WTC11 (cell line): ENCODE data around the gene CSNK1G3. TPM values are rescaled to one million over a fixed set of nuclear protein-coding genes. Genes with fewer than 3 reads are reported as not detected.

Source experiments
- ATAC-seq: fragments of 200-7000 bp; cut with Tn5 transposase; 2 replicates; pipeline ENCODE4 v1.10.0; 2021; ENCODE audit warnings: mild to moderate bottlenecking, moderate library complexity
- CTCF ChIA-PET: fragments of 300-600 bp; sonication (Branson Sonifier 250); formaldehyde crosslinking; loops from one replicate; lab custom pipeline; 2021; ENCODE audit warnings: antibody characterized with exemption; lab: Charles Lee
- POLR2A ChIA-PET: fragments of 350-600 bp; sonication (Branson Sonifier 250); formaldehyde crosslinking; loops from one replicate; lab custom pipeline; 2021; ENCODE audit warnings: antibody characterized with exemption; lab: Charles Lee
- DNase-seq: peaks from one replicate; pipeline ENCODE4 v3.0.0; 2021; ENCODE audit warnings: low spot score
- H3K27ac Mint-ChIP-seq: 2 replicates; pipeline ENCODE4 v1.8.0; 2021; ENCODE audit warnings: mixed read lengths
- H3K27me3 Mint-ChIP-seq: 2 replicates; pipeline ENCODE4 v1.8.0; 2021; ENCODE audit warnings: low read depth, mild to moderate bottlenecking, moderate library complexity, mixed read lengths
- H3K36me3 Mint-ChIP-seq: 2 replicates; pipeline ENCODE4 v1.8.0; 2021; ENCODE audit warnings: mixed read lengths
- H3K4me1 Mint-ChIP-seq: 2 replicates; pipeline ENCODE4 v1.8.0; 2022; ENCODE audit warnings: mixed read lengths
- H3K4me3 Mint-ChIP-seq: 2 replicates; pipeline ENCODE4 v1.8.0; 2021; ENCODE audit warnings: mild to moderate bottlenecking, moderate library complexity, mixed read lengths
- H3K9me3 Mint-ChIP-seq: 2 replicates; pipeline ENCODE4 v1.8.0; 2021; ENCODE audit warnings: mixed read lengths
- ATF1 ChIP-seq: sonication (generic); formaldehyde crosslinking; IDR thresholded peaks from 2 replicates; pipeline ENCODE4 v1.8.1; 2023; ENCODE audit warnings: mild to moderate bottlenecking, moderate library complexity, missing genetic modification reagents
- CBFB ChIP-seq: sonication (generic); formaldehyde crosslinking; IDR thresholded peaks from 2 replicates; pipeline ENCODE4 v1.8.1; 2022; ENCODE audit warnings: mild to moderate bottlenecking, low read depth, missing genetic modification reagents
- E2F4 ChIP-seq: sonication (generic); formaldehyde crosslinking; IDR thresholded peaks from 2 replicates; pipeline ENCODE4 v1.8.1; 2022; ENCODE audit warnings: low read depth, mild to moderate bottlenecking, moderate library complexity, missing genetic modification reagents, borderline replicate concordance
- IRF1 ChIP-seq: sonication (generic); formaldehyde crosslinking; IDR thresholded peaks from 2 replicates; pipeline ENCODE4 v1.8.0; 2023; ENCODE audit warnings: missing genetic modification reagents
- MYBL2 ChIP-seq: sonication (generic); formaldehyde crosslinking; IDR thresholded peaks from 2 replicates; pipeline ENCODE4 v1.8.1; 2023; ENCODE audit warnings: mild to moderate bottlenecking, moderate library complexity, missing genetic modification reagents
- OVOL2 ChIP-seq: fragments of 250-450 bp; sonication (Bioruptor Pico); IDR thresholded peaks from 2 replicates; pipeline ENCODE4 v1.9.0; 2021; ENCODE audit warnings: mild to moderate bottlenecking, borderline replicate concordance
- TEAD4 ChIP-seq: sonication (generic); formaldehyde crosslinking; IDR thresholded peaks from 2 replicates; pipeline ENCODE4 v1.8.0; 2022; ENCODE audit warnings: mild to moderate bottlenecking, missing genetic modification reagents
- ZNF121 ChIP-seq: sonication (generic); formaldehyde crosslinking; IDR thresholded peaks from 2 replicates; pipeline ENCODE4 v1.8.0; 2023; ENCODE audit warnings: missing genetic modification reagents
- ZNF317 ChIP-seq: sonication (generic); formaldehyde crosslinking; IDR thresholded peaks from 2 replicates; pipeline ENCODE4 v1.8.1; 2023; ENCODE audit warnings: low read depth, mild to moderate bottlenecking, moderate library complexity, missing genetic modification reagents, borderline replicate concordance
- ZNF512 ChIP-seq: sonication (generic); formaldehyde crosslinking; IDR thresholded peaks from 2 replicates; pipeline ENCODE4 v1.8.1; 2022; ENCODE audit warnings: missing genetic modification reagents, borderline replicate concordance
- ZNF671 ChIP-seq: fragments of 250-450 bp; sonication (Bioruptor Pico); IDR thresholded peaks from 2 replicates; pipeline ENCODE4 v1.8.0; 2021; ENCODE audit warnings: mild to moderate bottlenecking
- total RNA-seq: library from RNA; stranded (reverse); gene quantifications from 3 replicates; pipeline ENCODE4 v1.2.3, GENCODE V29; 2021
- TF ChIP-seq, protein P1 (sequence below): fragments of 250-450 bp; sonication (Bioruptor Pico); IDR thresholded peaks from 2 replicates; pipeline ENCODE4 v1.9.0; 2021; ENCODE audit warnings: mild to moderate bottlenecking, borderline replicate concordance
- TF ChIP-seq, protein P2 (sequence below): sonication (generic); formaldehyde crosslinking; IDR thresholded peaks from 2 replicates; pipeline ENCODE4 v1.8.0; 2022; ENCODE audit warnings: mild to moderate bottlenecking, missing genetic modification reagents
- TF ChIP-seq, protein P3 (sequence below): sonication (generic); formaldehyde crosslinking; IDR thresholded peaks from 2 replicates; pipeline ENCODE4 v1.8.1; 2023; ENCODE audit warnings: mild to moderate bottlenecking, missing genetic modification reagents, borderline replicate concordance
- TF ChIP-seq, protein P4 (sequence below): fragments of 250-450 bp; sonication (Bioruptor Pico); IDR thresholded peaks from 2 replicates; pipeline ENCODE4 v1.8.0; 2021; ENCODE audit warnings: mild to moderate bottlenecking

Gene CSNK1G3
- total RNA-seq, 1 experiment from 2014 or later, result 51.2 TPM

DNA sequence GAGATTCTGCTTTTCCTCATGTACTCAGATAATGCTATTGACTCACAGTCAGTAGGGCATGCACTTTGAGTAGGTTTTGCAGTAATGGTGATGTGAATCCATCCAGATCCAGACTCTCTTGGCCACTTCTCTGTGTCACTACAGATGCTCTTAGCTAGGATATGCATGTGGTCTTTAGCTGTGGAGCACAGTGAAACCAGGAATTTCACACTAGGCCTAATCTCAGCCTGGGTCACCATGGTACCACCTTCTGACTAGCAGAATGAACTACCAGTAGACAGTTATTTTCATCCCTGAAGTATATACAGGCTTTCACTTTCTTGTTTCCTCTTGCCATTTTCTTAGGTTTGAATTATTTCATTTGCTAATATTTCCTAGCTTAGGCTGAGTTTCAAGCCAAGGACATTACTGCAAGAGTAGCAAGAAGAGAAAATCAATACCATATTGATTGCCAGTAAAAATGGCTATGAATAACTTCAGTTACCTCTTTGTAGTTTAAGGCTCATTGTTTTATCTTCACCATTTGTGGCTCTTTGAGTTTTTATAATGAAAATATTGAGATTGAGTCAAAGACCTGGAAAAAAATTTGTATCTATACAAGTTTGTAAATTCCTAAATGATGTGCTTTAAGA is 28.4 kb upstream of the CSNK1G3 start (continued):
- TF ChIP-seq, protein P1, sequence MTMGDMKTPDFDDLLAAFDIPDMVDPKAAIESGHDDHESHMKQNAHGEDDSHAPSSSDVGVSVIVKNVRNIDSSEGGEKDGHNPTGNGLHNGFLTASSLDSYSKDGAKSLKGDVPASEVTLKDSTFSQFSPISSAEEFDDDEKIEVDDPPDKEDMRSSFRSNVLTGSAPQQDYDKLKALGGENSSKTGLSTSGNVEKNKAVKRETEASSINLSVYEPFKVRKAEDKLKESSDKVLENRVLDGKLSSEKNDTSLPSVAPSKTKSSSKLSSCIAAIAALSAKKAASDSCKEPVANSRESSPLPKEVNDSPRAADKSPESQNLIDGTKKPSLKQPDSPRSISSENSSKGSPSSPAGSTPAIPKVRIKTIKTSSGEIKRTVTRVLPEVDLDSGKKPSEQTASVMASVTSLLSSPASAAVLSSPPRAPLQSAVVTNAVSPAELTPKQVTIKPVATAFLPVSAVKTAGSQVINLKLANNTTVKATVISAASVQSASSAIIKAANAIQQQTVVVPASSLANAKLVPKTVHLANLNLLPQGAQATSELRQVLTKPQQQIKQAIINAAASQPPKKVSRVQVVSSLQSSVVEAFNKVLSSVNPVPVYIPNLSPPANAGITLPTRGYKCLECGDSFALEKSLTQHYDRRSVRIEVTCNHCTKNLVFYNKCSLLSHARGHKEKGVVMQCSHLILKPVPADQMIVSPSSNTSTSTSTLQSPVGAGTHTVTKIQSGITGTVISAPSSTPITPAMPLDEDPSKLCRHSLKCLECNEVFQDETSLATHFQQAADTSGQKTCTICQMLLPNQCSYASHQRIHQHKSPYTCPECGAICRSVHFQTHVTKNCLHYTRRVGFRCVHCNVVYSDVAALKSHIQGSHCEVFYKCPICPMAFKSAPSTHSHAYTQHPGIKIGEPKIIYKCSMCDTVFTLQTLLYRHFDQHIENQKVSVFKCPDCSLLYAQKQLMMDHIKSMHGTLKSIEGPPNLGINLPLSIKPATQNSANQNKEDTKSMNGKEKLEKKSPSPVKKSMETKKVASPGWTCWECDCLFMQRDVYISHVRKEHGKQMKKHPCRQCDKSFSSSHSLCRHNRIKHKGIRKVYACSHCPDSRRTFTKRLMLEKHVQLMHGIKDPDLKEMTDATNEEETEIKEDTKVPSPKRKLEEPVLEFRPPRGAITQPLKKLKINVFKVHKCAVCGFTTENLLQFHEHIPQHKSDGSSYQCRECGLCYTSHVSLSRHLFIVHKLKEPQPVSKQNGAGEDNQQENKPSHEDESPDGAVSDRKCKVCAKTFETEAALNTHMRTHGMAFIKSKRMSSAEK (CRISPR knock-in tag), result no peak
- TF ChIP-seq ZNF121 (CRISPR knock-in tag) (no peak), ATF1 (CRISPR knock-in tag) (no peak), IRF1 (CRISPR knock-in tag) (no peak), E2F4 (no peak), ZNF512 (no peak), ZNF317 (CRISPR knock-in tag) (no peak), MYBL2 (no peak), CBFB (CRISPR knock-in tag) (no peak), ZNF671 (no peak), OVOL2 (no peak), TEAD4 (CRISPR knock-in tag) (no peak)
- TF ChIP-seq, protein P2, sequence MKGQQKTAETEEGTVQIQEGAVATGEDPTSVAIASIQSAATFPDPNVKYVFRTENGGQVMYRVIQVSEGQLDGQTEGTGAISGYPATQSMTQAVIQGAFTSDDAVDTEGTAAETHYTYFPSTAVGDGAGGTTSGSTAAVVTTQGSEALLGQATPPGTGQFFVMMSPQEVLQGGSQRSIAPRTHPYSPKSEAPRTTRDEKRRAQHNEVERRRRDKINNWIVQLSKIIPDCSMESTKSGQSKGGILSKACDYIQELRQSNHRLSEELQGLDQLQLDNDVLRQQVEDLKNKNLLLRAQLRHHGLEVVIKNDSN (CRISPR knock-in tag), result no peak
- TF ChIP-seq, protein P3, sequence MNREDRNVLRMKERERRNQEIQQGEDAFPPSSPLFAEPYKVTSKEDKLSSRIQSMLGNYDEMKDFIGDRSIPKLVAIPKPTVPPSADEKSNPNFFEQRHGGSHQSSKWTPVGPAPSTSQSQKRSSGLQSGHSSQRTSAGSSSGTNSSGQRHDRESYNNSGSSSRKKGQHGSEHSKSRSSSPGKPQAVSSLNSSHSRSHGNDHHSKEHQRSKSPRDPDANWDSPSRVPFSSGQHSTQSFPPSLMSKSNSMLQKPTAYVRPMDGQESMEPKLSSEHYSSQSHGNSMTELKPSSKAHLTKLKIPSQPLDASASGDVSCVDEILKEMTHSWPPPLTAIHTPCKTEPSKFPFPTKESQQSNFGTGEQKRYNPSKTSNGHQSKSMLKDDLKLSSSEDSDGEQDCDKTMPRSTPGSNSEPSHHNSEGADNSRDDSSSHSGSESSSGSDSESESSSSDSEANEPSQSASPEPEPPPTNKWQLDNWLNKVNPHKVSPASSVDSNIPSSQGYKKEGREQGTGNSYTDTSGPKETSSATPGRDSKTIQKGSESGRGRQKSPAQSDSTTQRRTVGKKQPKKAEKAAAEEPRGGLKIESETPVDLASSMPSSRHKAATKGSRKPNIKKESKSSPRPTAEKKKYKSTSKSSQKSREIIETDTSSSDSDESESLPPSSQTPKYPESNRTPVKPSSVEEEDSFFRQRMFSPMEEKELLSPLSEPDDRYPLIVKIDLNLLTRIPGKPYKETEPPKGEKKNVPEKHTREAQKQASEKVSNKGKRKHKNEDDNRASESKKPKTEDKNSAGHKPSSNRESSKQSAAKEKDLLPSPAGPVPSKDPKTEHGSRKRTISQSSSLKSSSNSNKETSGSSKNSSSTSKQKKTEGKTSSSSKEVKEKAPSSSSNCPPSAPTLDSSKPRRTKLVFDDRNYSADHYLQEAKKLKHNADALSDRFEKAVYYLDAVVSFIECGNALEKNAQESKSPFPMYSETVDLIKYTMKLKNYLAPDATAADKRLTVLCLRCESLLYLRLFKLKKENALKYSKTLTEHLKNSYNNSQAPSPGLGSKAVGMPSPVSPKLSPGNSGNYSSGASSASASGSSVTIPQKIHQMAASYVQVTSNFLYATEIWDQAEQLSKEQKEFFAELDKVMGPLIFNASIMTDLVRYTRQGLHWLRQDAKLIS (CRISPR knock-in tag), result no peak

GRCh38 chr5:123485275-123485674 is 26.7 kb upstream of the CSNK1G3 start:
- Mint-ChIP-seq H3K4me1 (no peaks in the 10 kb centered on the region), H3K4me3 (no peak overlapping the region), H3K27me3 (no peaks in the 10 kb centered on the region), H3K27ac (no peak overlapping the region), H3K9me3 (no peaks in the 10 kb centered on the region), H3K36me3 (no peaks in the 10 kb centered on the region)
- no peak for ATAC-seq
- CTCF ChIA-PET, result no interaction called here
- POLR2A ChIA-PET, result no interaction called here
- DNase-seq, result no peak
- TF ChIP-seq, protein P4, sequence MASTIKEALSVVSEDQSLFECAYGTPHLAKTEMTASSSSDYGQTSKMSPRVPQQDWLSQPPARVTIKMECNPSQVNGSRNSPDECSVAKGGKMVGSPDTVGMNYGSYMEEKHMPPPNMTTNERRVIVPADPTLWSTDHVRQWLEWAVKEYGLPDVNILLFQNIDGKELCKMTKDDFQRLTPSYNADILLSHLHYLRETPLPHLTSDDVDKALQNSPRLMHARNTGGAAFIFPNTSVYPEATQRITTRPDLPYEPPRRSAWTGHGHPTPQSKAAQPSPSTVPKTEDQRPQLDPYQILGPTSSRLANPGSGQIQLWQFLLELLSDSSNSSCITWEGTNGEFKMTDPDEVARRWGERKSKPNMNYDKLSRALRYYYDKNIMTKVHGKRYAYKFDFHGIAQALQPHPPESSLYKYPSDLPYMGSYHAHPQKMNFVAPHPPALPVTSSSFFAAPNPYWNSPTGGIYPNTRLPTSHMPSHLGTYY, result no peak
- TF ChIP-seq, protein P1 (CRISPR knock-in tag), result no peak
